Measurements from ENCODE around the gene CTNNAL1.

The CTNNAL1 gene

GRCh38 chr9:108994695-108995094 lies 18.6 kb downstream of the CTNNAL1 start:
- no peaks in the 10 kb centered on the region for H3K9me3 ChIP-seq
- H3K27me3 ChIP-seq: no peaks in the 10 kb centered on the region
- peaks cover 32% of the 10 kb centered on the region for H3K36me3 ChIP-seq
- no peak for TF ChIP-seq CTCF (IDR thresholded peaks at IDR 0.05; ENCODE audit: low read depth, low read length)
- H3K4me1 ChIP-seq: no peaks in the 10 kb centered on the region
- no peak for DNase-seq
- no peak overlapping the region for H3K4me3 ChIP-seq (ENCODE audit: low read depth, low read length)

DNA sequence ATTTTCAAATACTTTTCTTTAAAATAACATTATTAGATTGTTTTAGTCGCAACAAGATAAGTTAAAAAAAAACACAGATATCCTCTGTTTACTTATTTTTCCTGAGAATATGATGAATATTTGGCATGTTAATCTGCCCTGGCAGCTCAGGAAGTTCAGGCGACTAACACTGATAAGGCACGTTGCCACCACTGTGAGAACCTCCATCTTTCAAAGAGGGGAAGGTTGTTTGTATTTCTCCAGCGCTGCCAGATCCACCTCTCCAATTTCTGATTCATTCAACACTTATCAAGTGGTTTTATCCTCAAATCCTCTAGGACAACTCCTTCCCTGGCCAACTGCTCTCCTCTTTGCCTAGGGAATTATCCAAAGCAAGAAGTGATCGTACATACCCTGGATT lies 21.8 kb downstream of the CTNNAL1 start:
- Histone ChIP-seq H3K9me3 (no peaks in the 10 kb centered on the region), H3K4me3 (ENCODE audit: low read depth, low read length) (no peak overlapping the region), H3K36me3 (peaks cover 51% of the 10 kb centered on the region), H3K27me3 (no peaks in the 10 kb centered on the region), H3K4me1 (no peaks in the 10 kb centered on the region)
- no peak for TF ChIP-seq CTCF (IDR thresholded peaks at IDR 0.05; ENCODE audit: low read depth, low read length)
- no peak for DNase-seq

DNA sequence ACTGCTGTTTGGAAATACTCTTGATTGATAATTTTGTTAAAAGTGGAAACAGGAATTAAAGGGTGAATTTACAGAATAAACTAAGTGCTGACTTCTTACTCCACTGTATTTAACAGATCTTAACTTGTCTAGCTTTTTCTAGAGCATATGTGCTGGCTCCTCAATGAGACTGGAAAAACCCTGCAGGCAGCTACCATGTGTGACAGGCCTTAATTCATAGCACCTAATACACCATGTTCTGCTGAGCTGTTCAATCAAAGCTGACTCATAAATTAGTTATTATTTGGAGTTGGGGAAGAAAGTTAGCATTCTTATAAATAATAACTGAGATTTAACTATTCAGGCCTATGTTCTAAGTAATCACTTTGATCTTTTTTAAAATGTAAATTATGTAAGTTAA lies 29.4 kb downstream of the CTNNAL1 start:
- H3K36me3 ChIP-seq: peaks cover 46% of the 10 kb centered on the region

DNA sequence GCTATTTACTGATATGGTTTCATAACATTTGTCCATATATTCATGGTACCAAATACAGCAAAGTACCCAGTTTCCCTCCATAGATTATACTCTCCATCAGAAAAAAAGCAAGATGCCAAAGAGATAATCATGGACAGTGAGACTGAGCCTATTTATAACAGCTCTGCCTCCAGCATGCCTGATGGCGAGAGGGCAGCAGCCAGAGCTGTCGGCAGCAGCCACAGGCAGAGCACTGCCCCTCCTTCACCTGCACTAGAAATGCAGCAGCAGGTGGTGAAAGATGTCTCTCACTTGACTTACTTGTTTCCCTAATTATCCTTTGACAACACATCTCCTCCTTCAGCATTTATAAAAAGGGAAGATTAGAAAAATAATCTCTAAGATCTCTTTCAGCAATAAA lies 32.4 kb downstream of the CTNNAL1 start:
- Histone ChIP-seq H3K4me1 (no peaks in the 10 kb centered on the region), H3K4me3 (ENCODE audit: low read depth, low read length) (no peak overlapping the region), H3K27me3 (no peaks in the 10 kb centered on the region), H3K9me3 (no peaks in the 10 kb centered on the region), H3K36me3 (peaks cover 51% of the 10 kb centered on the region)
- no peak for TF ChIP-seq CTCF (IDR thresholded peaks at IDR 0.05; ENCODE audit: low read depth, low read length)
- no peak for DNase-seq

More for the DNA sequence above, 29.4 kb downstream of the CTNNAL1 start:
- Histone ChIP-seq H3K4me1 (no peaks in the 10 kb centered on the region), H3K4me3 (ENCODE audit: low read depth, low read length) (no peak overlapping the region), H3K27me3 (no peaks in the 10 kb centered on the region), H3K9me3 (no peaks in the 10 kb centered on the region)
- no peak for DNase-seq
- no peak for TF ChIP-seq CTCF (IDR thresholded peaks at IDR 0.05; ENCODE audit: low read depth, low read length)

GRCh38 chr9:108978205-108978604 lies 35.1 kb downstream of the CTNNAL1 start:
- Histone ChIP-seq H3K4me1 (no peaks in the 10 kb centered on the region), H3K4me3 (ENCODE audit: low read depth, low read length) (no peak overlapping the region), H3K36me3 (peaks cover 39% of the 10 kb centered on the region), H3K9me3 (no peaks in the 10 kb centered on the region), H3K27me3 (no peaks in the 10 kb centered on the region)
- TF ChIP-seq CTCF (IDR thresholded peaks at IDR 0.05; ENCODE audit: low read depth, low read length): no peak
- no peak for DNase-seq

DNA sequence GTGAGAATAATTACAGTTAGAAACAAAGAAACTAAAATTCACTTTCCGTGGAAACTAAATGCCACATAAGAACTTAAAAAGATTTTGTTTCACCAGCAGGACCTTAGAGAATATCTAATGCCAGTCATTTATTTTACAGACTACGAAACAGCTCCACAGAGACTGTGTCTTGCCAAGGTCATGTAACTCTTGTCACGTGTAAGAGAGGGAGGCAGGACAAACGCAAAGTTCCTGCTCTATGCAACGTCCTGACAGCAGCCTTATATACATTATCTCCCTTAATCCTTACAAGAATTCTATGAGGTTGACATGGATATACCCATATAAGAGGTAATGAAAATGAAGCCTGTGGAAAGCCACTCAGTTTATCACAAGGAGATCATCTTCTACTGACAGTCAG lies 39.4 kb downstream of the CTNNAL1 start:
- no peak for DNase-seq
- Histone ChIP-seq H3K4me3 (ENCODE audit: low read depth, low read length) (no peak overlapping the region), H3K36me3 (peaks cover 34% of the 10 kb centered on the region), H3K4me1 (no peaks in the 10 kb centered on the region), H3K27me3 (no peaks in the 10 kb centered on the region), H3K9me3 (no peaks in the 10 kb centered on the region)
- TF ChIP-seq CTCF (IDR thresholded peaks at IDR 0.05; ENCODE audit: low read depth, low read length): no peak
